ENCODE results near the gene GNAS. TPM values are rescaled to one million over a fixed set of nuclear protein-coding genes. Genes with fewer than 3 reads are reported as not detected.

Gene GNAS
- total RNA-seq, 6 experiments from 2014 or later, result 254 to 400 (median 287) TPM

GRCh38 chr20:58884966-58885365, 32.5 kb downstream of the GNAS start:
- intact Hi-C loops (cut with DNase I), result loop anchor here in 1 of 2 donors (10.0 kb wide), 1 partner anchor 160 kb away; the partner anchor contains the start of gene PRELID3B

GRCh38 chr20:58886546-58886945, 34.0 kb downstream of the GNAS start:
- Histone ChIP-seq H3K27ac (no peak overlapping the region), H3K27me3 (no peaks in the 10 kb centered on the region), H3K4me1 (no peaks in the 10 kb centered on the region), H3K9me3 (no peaks in the 10 kb centered on the region), H3K4me3 (no peak overlapping the region), H3K36me3 (no peaks in the 10 kb centered on the region)
- intact Hi-C loops (cut with DNase I), result loop anchor here in 1 of 2 donors (10.0 kb wide), 1 partner anchor 158 kb away; the partner anchor contains the start of gene PRELID3B
- no peak for ATAC-seq
- TF ChIP-seq CTCF (IDR thresholded peaks at IDR 0.05) (no peak), POLR2A (IDR thresholded peaks at IDR 0.05) (no peak)
- no peak for DNase-seq

More at GRCh38 chr20:58884966-58885365, 32.5 kb downstream of the GNAS start:
- Histone ChIP-seq H3K4me1 (no peaks in the 10 kb centered on the region), H3K27ac (no peak overlapping the region), H3K4me3 (no peak overlapping the region), H3K36me3 (no peaks in the 10 kb centered on the region), H3K27me3 (no peaks in the 10 kb centered on the region), H3K9me3 (no peaks in the 10 kb centered on the region)
- DNase-seq, result no peak
- TF ChIP-seq CTCF (IDR thresholded peaks at IDR 0.05), result no peak
- TF ChIP-seq POLR2A (IDR thresholded peaks at IDR 0.05), result no peak
- ATAC-seq, result no peak
- WGBS (ENCODE audit: insufficient coverage, low coverage, low lambda C conversion rate, missing lambda C conversion rate), result 71% methylated on average over 1 of the region's 3 CpGs

GRCh38 chr20:58888103-58888502, 35.6 kb downstream of the GNAS start:
- Histone ChIP-seq H3K4me3 (peak overlapping the region; percentile 39 to 71 (median 54)), H3K4me1 (peaks cover 0 to 3% (median under 1%) of the 10 kb centered on the region in 4 donors), H3K9me3 (no peaks in the 10 kb centered on the region), H3K36me3 (no peaks in the 10 kb centered on the region), H3K27me3 (no peaks in the 10 kb centered on the region), H3K27ac (peak overlapping the region in 1 of 3 donors; percentile 81)
- WGBS (ENCODE audit: insufficient coverage, low coverage, low lambda C conversion rate, missing lambda C conversion rate), result 57% methylated on average over 12 of the region's 12 CpGs
- no peak for DNase-seq
- intact Hi-C loops (cut with DNase I), result loop anchor here in 1 of 2 donors (10.0 kb wide), 1 partner anchor 157 kb away; the partner anchor contains the start of gene PRELID3B
- TF ChIP-seq POLR2A (IDR thresholded peaks at IDR 0.05) (no peak), CTCF (IDR thresholded peaks at IDR 0.05) (no peak)
- ATAC-seq, result no peak

GRCh38 chr20:58888521-58889333, 36.2 kb downstream of the GNAS start:
- H3K27ac ChIP-seq, result peak overlapping the region; percentile 44 to 81 (median 57)
- no peaks in the 10 kb centered on the region for H3K36me3 ChIP-seq
- TF ChIP-seq POLR2A (IDR thresholded peaks at IDR 0.05) (peak; percentile 97), CTCF (IDR thresholded peaks at IDR 0.05) (no peak)
- ATAC-seq (peak; percentile 62 to 73 (median 66)), DNase-seq (peak; percentile 83 to 88 (median 84))
- intact Hi-C loops (cut with DNase I), result loop anchor here in 1 of 2 donors (10.0 kb wide), 1 partner anchor 156 kb away; the partner anchor contains the start of gene PRELID3B
- no peaks in the 10 kb centered on the region for H3K9me3 ChIP-seq
- H3K27me3 ChIP-seq, result no peaks in the 10 kb centered on the region
- H3K4me3 ChIP-seq, result peak overlapping the region; percentile 44 to 71 (median 54)
- 64% methylated on average over 31 of the region's 101 CpGs for WGBS (ENCODE audit: insufficient coverage, low coverage, low lambda C conversion rate, missing lambda C conversion rate)
- peaks cover 0 to 10% (median 4%) of the 10 kb centered on the region in 4 donors for H3K4me1 ChIP-seq

Measured in right lobe of liver (tissue), 6 donors.